ENCODE results near the gene SRP68.
"Not testable (repeated sequence)": the region's sequence is repeated elsewhere in the genome, so short reads cannot be mapped to it uniquely, and the experiment has no call there.

The SRP68 gene

GRCh38 chr17:76076765-76077583 is 4.7 kb upstream of the SRP68 start:
- DNase-seq (ENCODE audit: low spot score): no peak

DNA sequence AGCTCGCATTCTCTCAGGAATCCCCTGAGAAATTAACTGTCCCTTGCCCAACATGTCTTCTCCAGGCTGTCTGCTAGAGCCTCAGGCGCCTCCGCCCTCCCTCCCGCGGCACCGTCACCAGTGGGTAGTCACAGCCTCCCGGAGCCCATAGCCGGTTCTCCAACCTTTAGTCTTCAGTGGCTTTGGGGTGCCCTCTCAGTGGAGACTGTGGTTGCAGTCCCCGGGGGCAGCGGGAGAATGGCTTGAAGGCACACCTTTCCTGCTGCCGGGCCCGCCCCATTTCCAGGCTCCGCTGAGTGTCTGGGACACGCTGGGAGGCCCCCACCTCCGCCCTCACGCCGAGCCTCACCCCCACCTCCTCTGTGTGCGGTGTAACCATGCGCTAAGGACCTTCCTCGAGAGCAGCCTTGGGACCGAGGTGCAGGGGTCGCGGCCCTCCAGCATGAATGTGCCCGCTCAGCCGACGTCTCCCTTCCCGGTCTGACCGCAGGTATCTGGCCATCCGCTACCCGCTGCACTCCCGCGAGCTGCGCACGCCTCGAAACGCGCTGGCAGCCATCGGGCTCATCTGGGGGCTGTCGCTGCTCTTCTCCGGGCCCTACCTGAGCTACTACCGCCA is 3.9 kb upstream of the SRP68 start:
- no peak for DNase-seq (ENCODE audit: low spot score)

DNA sequence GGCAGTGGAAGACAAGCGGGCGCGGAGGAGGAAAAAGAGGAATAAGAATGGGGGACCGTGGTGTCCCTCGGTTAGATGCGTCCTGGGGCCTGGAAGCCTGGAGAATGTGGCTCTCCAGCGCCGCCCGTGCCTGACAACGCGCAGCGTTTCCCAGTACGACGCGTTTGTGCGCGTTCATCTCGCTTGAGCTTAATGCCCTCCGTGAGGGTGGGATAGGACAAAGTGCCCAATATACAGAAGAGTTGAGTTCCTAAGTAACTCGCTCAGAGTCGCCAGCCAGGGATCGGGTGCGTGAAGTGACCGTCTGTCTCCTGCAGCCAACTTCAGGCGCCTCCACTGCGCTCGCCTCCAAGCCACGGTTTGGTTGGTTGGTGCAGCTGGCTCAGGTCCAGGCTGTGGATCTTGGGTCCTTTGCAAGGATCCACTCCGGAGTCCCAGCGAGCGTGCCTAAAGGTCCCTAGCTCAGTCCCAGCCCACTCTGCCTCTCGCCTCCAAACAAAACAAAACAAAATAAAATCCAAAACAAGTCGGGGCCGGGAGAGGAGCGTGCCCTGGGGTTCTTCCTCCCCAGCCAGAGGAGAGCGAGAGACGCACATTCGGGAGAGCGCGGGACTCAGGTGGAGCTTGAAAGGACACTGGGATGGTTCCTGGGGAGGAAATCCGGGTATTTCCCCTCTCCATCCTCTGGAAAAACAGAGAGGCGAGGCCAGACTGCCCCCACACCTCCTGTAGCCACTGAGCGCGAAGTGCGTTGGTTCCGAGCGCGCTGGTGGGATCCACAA is 3.2 kb upstream of the SRP68 start:
- no peak for DNase-seq (ENCODE audit: low spot score)

GRCh38 chr17:76074390-76075363 is 2.4 kb upstream of the SRP68 start, which contains the start of gene GALR2:
Gene GALR2, plus strand, starts transcription at chr17:76074781. Its CDS starts 103 bp downstream, at chr17:76074884.
- no peak for DNase-seq (ENCODE audit: low spot score)

DNA sequence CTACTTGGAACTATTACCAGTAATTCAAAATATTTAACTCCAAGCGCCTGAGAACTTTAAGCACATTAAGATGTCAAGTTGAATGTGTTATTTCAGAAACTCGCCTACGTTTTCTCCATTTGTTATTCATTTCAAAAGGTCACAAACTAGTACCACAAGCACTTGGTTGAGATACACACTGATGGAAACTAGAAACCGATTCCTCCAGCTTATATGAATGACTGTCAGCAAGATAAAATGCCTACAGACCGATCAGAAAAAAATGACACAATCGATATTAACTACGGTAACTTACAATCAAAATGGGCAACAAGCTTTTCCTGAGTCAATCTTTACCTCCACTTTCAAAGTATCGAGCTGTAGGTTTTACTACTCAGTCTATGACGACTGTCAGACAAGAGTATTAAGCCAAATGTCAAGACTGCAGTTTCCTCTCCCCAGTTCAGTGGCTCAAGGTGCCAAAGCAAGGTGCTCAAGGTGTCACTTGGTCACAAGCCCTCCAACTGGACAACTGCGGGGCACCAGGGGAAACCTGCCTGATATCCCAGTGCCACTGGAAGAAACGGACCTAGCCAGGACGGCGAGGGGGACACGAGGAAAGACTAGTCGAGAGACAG is 678 bp downstream of the SRP68 start:
- no peak for DNase-seq (ENCODE audit: low spot score)

- no peak for DNase-seq (ENCODE audit: low spot score)
Observed at GRCh38 chr17:76065775-76066174, 6.5 kb downstream of the SRP68 start.

DNA sequence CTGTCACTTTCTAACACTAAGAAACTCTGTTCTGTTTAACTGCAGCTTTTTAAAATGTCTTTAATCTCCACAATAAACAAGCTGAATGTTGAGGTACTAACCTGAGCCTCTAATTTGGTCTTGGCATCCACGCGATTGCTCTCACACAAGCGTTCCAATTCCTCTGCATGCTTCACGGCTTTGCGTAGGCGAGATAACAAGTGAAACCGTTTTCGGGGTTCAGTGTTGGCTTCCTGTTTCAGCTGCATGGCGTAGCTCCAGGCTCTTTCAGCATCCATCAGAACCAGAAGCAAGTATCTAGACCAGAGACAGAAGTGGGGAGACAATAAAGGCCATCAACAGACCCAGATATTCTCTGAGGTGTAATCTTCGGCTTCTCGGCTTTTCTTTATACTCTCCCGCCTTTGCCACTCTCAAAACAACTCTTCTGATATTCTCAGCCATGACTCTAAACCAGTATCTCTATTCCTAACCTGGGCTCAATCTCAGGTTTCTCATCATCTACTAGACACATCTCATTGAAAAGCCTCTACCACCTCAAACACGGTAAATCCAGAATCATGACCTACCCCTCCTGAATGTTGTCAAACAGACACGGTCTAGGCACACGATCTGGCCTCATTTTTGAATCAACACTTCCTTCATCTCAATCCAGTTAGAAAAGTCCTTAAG is 8.3 kb downstream of the SRP68 start:
- no peak for DNase-seq (ENCODE audit: low spot score)

DNA sequence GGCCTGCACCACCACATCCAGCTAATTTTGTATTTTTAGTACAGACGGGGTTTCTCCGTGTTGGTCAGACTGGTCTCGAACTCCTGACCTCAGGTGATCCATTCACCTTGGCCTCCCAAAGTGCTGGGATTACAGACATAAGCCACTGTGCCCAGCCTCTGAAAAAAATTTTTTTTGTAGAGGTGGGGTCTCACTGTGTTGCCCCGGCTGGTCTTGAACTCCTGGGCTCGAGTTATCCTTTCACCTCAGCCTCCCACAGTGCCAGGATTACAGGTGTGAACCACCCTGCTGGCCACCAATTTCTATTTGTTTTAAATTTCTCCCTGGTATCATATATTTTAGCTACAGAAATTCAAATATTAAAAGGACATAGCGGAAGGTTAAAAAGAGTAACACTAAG is 14.1 kb downstream of the SRP68 start:
- not testable (repeated sequence) for DNase-seq (ENCODE audit: low spot score)

DNA sequence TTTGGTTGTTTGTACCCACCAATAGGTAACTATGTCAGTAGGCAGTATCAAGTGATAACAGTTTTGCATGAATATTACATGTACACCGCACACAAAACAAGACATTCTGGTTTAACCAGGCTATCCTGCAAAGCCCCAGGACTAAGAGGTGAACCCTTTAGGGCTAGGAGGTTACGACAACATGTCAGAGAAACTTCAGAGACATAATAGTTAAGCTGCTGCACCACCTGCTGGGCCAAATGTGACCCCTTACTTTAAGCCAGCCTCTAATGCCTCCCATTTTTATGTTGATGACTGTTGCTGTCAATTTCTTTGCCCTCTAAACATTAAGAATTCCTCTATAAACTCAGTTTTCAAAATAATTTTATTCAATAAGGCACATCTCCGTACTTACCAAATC is 15.4 kb downstream of the SRP68 start:
- no peak for DNase-seq (ENCODE audit: low spot score)

GRCh38 chr17:76054112-76054476 is 18.2 kb downstream of the SRP68 start:
- DNase-seq (ENCODE audit: low spot score): no peak

- DNase-seq (ENCODE audit: low spot score): no peak
Observed at GRCh38 chr17:76053246-76054111, 18.8 kb downstream of the SRP68 start.

DNA sequence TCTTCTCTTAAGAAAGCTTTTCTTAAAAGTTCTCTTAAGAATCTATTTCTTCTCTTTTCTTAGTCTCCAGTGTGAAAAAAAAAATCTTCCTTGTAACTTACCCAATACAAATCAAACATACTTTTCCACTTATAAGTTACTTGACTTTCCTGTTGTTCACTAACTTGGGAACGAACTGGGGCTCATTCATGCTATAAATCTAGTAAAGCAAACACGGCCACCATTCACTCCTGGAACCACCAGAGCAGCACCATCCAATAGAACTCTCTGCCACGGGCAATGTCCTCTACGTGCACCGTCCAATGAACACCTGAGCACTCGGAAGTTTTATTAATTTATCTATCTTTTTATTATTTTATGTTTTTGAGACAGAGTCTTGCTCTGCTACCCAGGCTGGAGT is 20.8 kb downstream of the SRP68 start:
- no peak for DNase-seq (ENCODE audit: low spot score)

GRCh38 chr17:76050538-76051467 is 21.5 kb downstream of the SRP68 start:
- no peak for DNase-seq (ENCODE audit: low spot score)

DNA sequence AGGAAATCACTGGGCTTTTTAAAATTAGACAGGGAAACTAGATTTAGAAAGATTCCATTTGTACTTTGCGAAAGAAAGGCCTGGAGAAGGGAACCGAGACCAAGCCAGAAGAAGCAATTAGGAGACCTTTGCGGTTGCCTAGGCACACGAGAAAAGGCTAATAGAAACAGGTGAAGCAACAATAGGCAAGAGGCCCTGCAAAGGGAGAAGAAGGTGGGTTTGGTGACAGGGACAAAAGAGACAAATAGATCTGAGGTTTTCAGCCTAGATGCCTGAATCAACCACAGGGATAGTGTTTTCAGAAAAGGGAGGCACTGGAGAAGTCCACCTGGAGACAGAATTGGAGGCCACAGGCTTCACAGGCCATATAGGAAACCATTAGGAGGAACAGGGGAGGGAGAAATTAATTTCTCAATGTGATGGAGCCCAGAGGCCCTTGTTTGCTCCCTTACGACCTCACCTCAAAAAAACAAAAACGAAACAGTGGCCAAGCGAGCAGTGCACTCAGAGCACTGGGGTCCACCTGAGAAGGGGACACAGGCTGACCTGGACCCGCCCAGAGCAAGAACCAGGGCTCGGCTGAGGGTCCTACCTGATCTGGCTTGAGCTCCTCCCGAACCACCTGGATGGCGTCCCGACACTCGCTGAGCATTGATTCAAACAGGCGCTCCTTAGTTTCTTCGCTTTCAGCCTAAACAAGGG is 22.3 kb downstream of the SRP68 start:
- no peak for DNase-seq (ENCODE audit: low spot score)

DNA sequence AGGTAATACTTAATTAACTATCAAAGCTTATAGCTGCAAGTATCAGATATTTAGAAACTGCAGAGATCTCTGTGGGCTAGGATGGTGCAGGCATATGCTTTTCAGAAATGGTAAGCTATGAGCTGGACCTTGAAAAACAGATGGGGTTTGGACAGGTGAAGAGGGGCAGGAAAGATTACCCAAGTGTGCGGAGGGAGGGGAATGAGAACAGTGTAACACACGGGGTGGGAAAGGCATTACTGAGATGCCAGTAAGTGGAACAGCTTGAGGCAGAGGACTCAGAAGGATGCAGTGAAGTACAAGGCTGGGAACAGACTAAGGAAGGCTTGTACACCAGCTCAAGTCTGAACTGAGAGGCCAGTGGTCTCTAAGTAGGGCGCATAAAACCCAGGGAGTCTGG is 23.1 kb downstream of the SRP68 start:
- no peak for DNase-seq (ENCODE audit: low spot score)

- DNase-seq (ENCODE audit: low spot score): no peak
Observed at GRCh38 chr17:76048711-76049110, 23.6 kb downstream of the SRP68 start.

- no peak for DNase-seq (ENCODE audit: low spot score)
Observed at GRCh38 chr17:76048025-76048605, 24.2 kb downstream of the SRP68 start.

- DNase-seq (ENCODE audit: low spot score): no peak
Observed at GRCh38 chr17:76046064-76046463, 26.3 kb downstream of the SRP68 start.
